Transverse colon (tissue), 4 donors: ENCODE results near the gene NME4. TPM values are rescaled to one million over a fixed set of nuclear protein-coding genes. Genes with fewer than 3 reads are reported as not detected.

Experiments used
- DNase-seq: peaks from one replicate; pipeline ENCODE4 v3.0.0-alpha.2; 2019
- H3K27ac ChIP-seq, 4 donors: fragments of 200-600 bp; sonication (generic); 2 replicates each; pipeline ENCODE4 v1.5.1; 2016 to 2018; ENCODE audit warnings: inconsistent platforms in 4 of 4
- H3K27me3 ChIP-seq: fragments of 200-600 bp; sonication (generic); 2 replicates; pipeline ENCODE4 v1.5.1; 2017; ENCODE audit warnings: inconsistent platforms
- H3K36me3 ChIP-seq, 4 donors: fragments of 200-600 bp; sonication (generic); 2 replicates each; pipeline ENCODE4 v1.5.1; 2017 to 2019; ENCODE audit warnings: inconsistent platforms in 4 of 4
- H3K4me1 ChIP-seq, 4 donors: fragments of 200-600 bp; sonication (generic); 2 replicates each; pipeline ENCODE4 v1.5.1; 2017 to 2020; ENCODE audit warnings: inconsistent platforms in 4 of 4
- H3K4me3 ChIP-seq, 4 donors: fragments of 200-600 bp; sonication (generic); 1 replicate in 1 of 4; 2 replicates in 3 of 4; pipeline versions ENCODE4 v1.5.1 to v1.6.1; 2017 to 2019; ENCODE audit warnings: inconsistent platforms in 4 of 4
- H3K9me3 ChIP-seq, 2 donors: fragments of 200-600 bp; sonication (generic); 2 replicates each; pipeline ENCODE4 v1.5.1; 2017 to 2019; ENCODE audit warnings: inconsistent platforms in 2 of 2
- EP300 ChIP-seq: sonication (generic); formaldehyde crosslinking; IDR thresholded peaks from one replicate; pipeline ENCODE4 v1.6.1; 2017; ENCODE audit warnings: antibody characterized with exemption, low read depth
- POLR2A ChIP-seq: fragments of 450-650 bp; IDR thresholded peaks from one replicate; pipeline ENCODE4 v1.6.1; 2016; ENCODE audit warnings: antibody characterized with exemption, mild to moderate bottlenecking, moderate library complexity
- POLR2AphosphoS5 ChIP-seq, 3 donors: sonication (generic); formaldehyde crosslinking; IDR thresholded peaks; one replicate each; pipeline ENCODE4 v1.6.1; 2016; ENCODE audit warnings: antibody characterized with exemption in 3 of 3
- WGBS, 2 donors: methylation state at CpG; one replicate each; pipeline ENCODE4 v1.1.5; 2018; ENCODE audit warnings: low coverage in 1 of 2; 5-methylcytosine and 5-hydroxymethylcytosine counted together
- in situ Hi-C, 4 donors: fragments of 200-750 bp; cut with MboI; loops; one replicate each; pipeline versions ENCODE4 v1.15.0 to v1.15.1; 2017; ENCODE audit warnings: low sequenced_read_pairs in 3 of 4, low pct_ligation_motif_present in 1 of 4, low pct_unique_long_range_greater_than_20kb in 1 of 4
- intact Hi-C: fragments of 100-400 bp; cut with DNase I; formaldehyde crosslinking; loops from one replicate; pipeline ENCODE4 v1.15.1; 2023; ENCODE audit warnings: low total_unique reads
- total RNA-seq, 4 donors: library from RNA; depleted of rRNA; stranded (reverse); fragments of >200 nt; gene quantifications; one replicate each; pipeline ENCODE4 v1.1.0, GENCODE V29; 2016
- TF ChIP-seq, protein P1 (sequence below), 5 experiments: fragments of 200-600 bp in 3 of 5; fragments of 450-650 bp in 2 of 5; sonication (generic) in 3 of 5; IDR thresholded peaks; 1 replicate in 2 of 5; 2 replicates in 3 of 5; pipeline ENCODE4 v1.5.1; 2016 to 2017; ENCODE audit warnings: antibody characterized with exemption in 5 of 5, inconsistent platforms in 3 of 5, mild to moderate bottlenecking in 2 of 5, moderate library complexity in 1 of 5

Gene NME4
- total RNA-seq, 4 donors from 2014 or later: 37.5 to 82.3 (median 58.1) TPM

GRCh38 chr16:381012-381788, 15.8 kb upstream of the NME4 start:
- peaks cover 0 to under 1% (median 0%) of the 10 kb centered on the region in 4 donors for H3K36me3 ChIP-seq
- TF ChIP-seq POLR2A (peak; percentile 48), POLR2AphosphoS5 (IDR thresholded peaks at IDR 0.05) (no peak), EP300 (no peak)
- TF ChIP-seq, protein P1, sequence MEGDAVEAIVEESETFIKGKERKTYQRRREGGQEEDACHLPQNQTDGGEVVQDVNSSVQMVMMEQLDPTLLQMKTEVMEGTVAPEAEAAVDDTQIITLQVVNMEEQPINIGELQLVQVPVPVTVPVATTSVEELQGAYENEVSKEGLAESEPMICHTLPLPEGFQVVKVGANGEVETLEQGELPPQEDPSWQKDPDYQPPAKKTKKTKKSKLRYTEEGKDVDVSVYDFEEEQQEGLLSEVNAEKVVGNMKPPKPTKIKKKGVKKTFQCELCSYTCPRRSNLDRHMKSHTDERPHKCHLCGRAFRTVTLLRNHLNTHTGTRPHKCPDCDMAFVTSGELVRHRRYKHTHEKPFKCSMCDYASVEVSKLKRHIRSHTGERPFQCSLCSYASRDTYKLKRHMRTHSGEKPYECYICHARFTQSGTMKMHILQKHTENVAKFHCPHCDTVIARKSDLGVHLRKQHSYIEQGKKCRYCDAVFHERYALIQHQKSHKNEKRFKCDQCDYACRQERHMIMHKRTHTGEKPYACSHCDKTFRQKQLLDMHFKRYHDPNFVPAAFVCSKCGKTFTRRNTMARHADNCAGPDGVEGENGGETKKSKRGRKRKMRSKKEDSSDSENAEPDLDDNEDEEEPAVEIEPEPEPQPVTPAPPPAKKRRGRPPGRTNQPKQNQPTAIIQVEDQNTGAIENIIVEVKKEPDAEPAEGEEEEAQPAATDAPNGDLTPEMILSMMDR (IDR thresholded peaks at IDR 0.05): no peak
- no peaks in the 10 kb centered on the region for H3K9me3 ChIP-seq
- 2% methylated on average over 34 of the region's 73 CpGs; no CpG with 5 or more reads in 1 of the 2 donors for WGBS, 2 donors
- no peaks in the 10 kb centered on the region for H3K27me3 ChIP-seq
- peaks cover 22 to 38% (median 33%) of the 10 kb centered on the region in 4 donors for H3K4me1 ChIP-seq
- H3K27ac ChIP-seq: peak overlapping the region; percentile 80 to 91 (median 88)
- in situ Hi-C loops: no loop called here
- intact Hi-C loops: no loop called here
- DNase-seq: no peak
- H3K4me3 ChIP-seq: peak overlapping the region; percentile 76 to 99 (median 86)

GRCh38 chr16:381789-382717, 14.9 kb upstream of the NME4 start, which contains the start of gene PGAP6:
TSS of gene PGAP6 (minus strand) at chr16:381978. CDS start at chr16:381821, 157 bp downstream.
- H3K4me1 ChIP-seq: peaks cover 22 to 40% (median 33%) of the 10 kb centered on the region in 4 donors
- peak within 1 kb of the TSS; percentile 76 to 99 (median 86) for H3K4me3 ChIP-seq
- no peaks in the 10 kb centered on the region for H3K9me3 ChIP-seq
- no peaks in the 10 kb centered on the region for H3K27me3 ChIP-seq
- peak; percentile 76 for DNase-seq
- TF ChIP-seq EP300 (no peak), POLR2AphosphoS5 (IDR thresholded peaks at IDR 0.05) (peak; percentile 55 to 68 (median 64)), POLR2A (peak; percentile 38)
- TF ChIP-seq, protein P1 (IDR thresholded peaks at IDR 0.05): no peak
- peak within 1 kb of the TSS; percentile 85 to 95 (median 92) for H3K27ac ChIP-seq
- 0% methylated on average over 21 of the region's 123 CpGs; no CpG with 5 or more reads in 1 of the 2 donors for WGBS, 2 donors
- intact Hi-C loops: no loop called here
- in situ Hi-C loops: no loop called here
- no peaks in the 10 kb centered on the region for H3K36me3 ChIP-seq

GRCh38 chr16:383326-384051, 13.5 kb upstream of the NME4 start:
- Histone ChIP-seq H3K36me3 (no peaks in the 10 kb centered on the region), H3K27me3 (no peaks in the 10 kb centered on the region), H3K27ac (peak overlapping the region; percentile 85 to 95 (median 92)), H3K9me3 (no peaks in the 10 kb centered on the region), H3K4me3 (peak overlapping the region in 3 of 4 donors; percentile 76 to 99 (median 89)), H3K4me1 (peaks cover 22 to 40% (median 33%) of the 10 kb centered on the region in 4 donors)
- intact Hi-C loops (no loop called here), in situ Hi-C loops (no loop called here)
- TF ChIP-seq POLR2AphosphoS5 (IDR thresholded peaks at IDR 0.05) (peak; percentile 59 to 83 (median 83)), EP300 (no peak), POLR2A (peak; percentile 76)
- TF ChIP-seq, protein P1 (IDR thresholded peaks at IDR 0.05): peak in 1 of 5 experiments; percentile 12
- peak; percentile 82 for DNase-seq
- 26 to 38% methylated on average over 6 to 33 of the region's 33 CpGs for WGBS, 2 donors
